Left lung (tissue), 10 donors: ENCODE data around the gene CACYBP. TPM values are rescaled to one million over a fixed set of nuclear protein-coding genes. Genes with fewer than 3 reads are reported as not detected.

Experiments used
- ATAC-seq: fragments of 200-7000 bp; cut with Tn5 transposase; one replicate; pipeline ENCODE4 v1.9.1; 2020; ENCODE audit warnings: moderate library complexity
- DNase-seq, 4 donors: peaks; one replicate each; pipeline ENCODE4 v3.0.0-alpha.2; 2013 to 2020
- H3K27ac ChIP-seq, 2 donors: fragments of 200-600 bp; sonication (generic) in 1 of 2; one replicate each; pipeline versions ENCODE4 v1.5.0 to v1.8.0; 2020 to 2021
- H3K27me3 ChIP-seq, 2 donors: fragments of 200-600 bp; sonication (generic) in 1 of 2; one replicate each; pipeline versions ENCODE4 v1.5.0 to v1.8.0; 2020 to 2021
- H3K36me3 ChIP-seq, 2 donors: fragments of 200-600 bp; sonication (generic) in 1 of 2; one replicate each; pipeline versions ENCODE4 v1.5.0 to v1.8.0; 2020 to 2021
- H3K4me1 ChIP-seq, 2 donors: fragments of 200-600 bp; one replicate each; pipeline ENCODE4 v1.8.0; 2021
- H3K4me3 ChIP-seq, 2 donors: fragments of 200-600 bp; sonication (generic) in 1 of 2; one replicate each; pipeline versions ENCODE4 v1.5.0 to v1.8.0; 2020 to 2021; ENCODE audit warnings: mild to moderate bottlenecking in 1 of 2
- H3K9me3 ChIP-seq, 2 donors: fragments of 200-600 bp; sonication (generic) in 1 of 2; one replicate each; pipeline versions ENCODE4 v1.5.0 to v1.8.0; 2020 to 2021
- intact Hi-C, 2 donors: fragments of 100-400 bp; cut with DNase I; formaldehyde crosslinking; loops; one replicate each; pipeline versions ENCODE4 v1.11.2 to v1.14.2; 2022
- polyA plus RNA-seq, 6 donors: library from polyadenylated mRNA; unstranded; fragments of 120-200 nt; gene quantifications; one replicate each; pipeline ENCODE4 v1.2.1, GENCODE V29; 2013; ENCODE audit not compliant: insufficient read length in 6 of 6
- total RNA-seq, 2 donors: library from RNA; stranded (reverse); fragmentation: NEBNext Ultra II Directional; extraction: Animal tissue kit (Norgen Biotek cat#: 25700); gene quantifications; one replicate each; pipeline ENCODE4 v1.2.1, GENCODE V29; 2021
- TF ChIP-seq, protein P1 (sequence below), 2 donors: fragments of 200-600 bp; sonication (generic) in 1 of 2; IDR thresholded peaks; one replicate each; pipeline versions ENCODE4 v1.5.0 to v1.8.0; 2021; ENCODE audit warnings: antibody characterized with exemption in 2 of 2
- donor health status: DM: no; HTN: yes; CAD: no.
- donor health status: DM: no; HTN: no; CAD: no.

The CACYBP gene
- total and polyA plus RNA-seq, 8 donors, result 69.4 to 136 (median 124) TPM

GRCh38 chr1:175035865-175036264 lies 36.1 kb downstream of the CACYBP start:
- Histone ChIP-seq H3K27me3 (no peaks in the 10 kb centered on the region), H3K36me3 (no peaks in the 10 kb centered on the region), H3K9me3 (no peaks in the 10 kb centered on the region), H3K27ac (no peak overlapping the region), H3K4me3 (no peak overlapping the region), H3K4me1 (no peaks in the 10 kb centered on the region)
- DNase-seq, result no peak
- TF ChIP-seq, protein P1, sequence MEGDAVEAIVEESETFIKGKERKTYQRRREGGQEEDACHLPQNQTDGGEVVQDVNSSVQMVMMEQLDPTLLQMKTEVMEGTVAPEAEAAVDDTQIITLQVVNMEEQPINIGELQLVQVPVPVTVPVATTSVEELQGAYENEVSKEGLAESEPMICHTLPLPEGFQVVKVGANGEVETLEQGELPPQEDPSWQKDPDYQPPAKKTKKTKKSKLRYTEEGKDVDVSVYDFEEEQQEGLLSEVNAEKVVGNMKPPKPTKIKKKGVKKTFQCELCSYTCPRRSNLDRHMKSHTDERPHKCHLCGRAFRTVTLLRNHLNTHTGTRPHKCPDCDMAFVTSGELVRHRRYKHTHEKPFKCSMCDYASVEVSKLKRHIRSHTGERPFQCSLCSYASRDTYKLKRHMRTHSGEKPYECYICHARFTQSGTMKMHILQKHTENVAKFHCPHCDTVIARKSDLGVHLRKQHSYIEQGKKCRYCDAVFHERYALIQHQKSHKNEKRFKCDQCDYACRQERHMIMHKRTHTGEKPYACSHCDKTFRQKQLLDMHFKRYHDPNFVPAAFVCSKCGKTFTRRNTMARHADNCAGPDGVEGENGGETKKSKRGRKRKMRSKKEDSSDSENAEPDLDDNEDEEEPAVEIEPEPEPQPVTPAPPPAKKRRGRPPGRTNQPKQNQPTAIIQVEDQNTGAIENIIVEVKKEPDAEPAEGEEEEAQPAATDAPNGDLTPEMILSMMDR (IDR thresholded peaks at IDR 0.05), result no peak
- intact Hi-C loops, result no loop called here
- ATAC-seq, result no peak

DNA sequence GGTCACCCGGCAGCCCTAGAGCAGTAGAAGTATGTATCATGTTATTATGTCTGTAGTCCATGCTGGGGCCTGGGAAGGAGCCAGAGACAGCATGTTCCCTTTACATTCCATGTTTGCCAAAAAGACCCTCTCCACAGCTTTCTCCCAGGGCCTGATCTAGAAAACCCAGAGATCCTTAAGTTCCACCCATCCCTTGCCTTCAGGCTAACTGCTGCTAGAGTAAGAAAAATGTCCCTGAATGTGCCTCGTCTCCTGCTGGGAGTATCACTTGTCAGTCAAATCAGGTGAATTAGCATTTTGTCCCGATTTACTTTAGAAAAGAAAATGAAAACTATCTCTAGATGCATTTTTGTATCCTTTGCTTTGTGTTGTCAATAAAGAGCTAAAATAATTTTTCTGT lies 36.7 kb downstream of the CACYBP start:
- Histone ChIP-seq H3K4me3 (no peak overlapping the region), H3K4me1 (no peaks in the 10 kb centered on the region), H3K27ac (no peak overlapping the region), H3K27me3 (no peaks in the 10 kb centered on the region), H3K9me3 (no peaks in the 10 kb centered on the region), H3K36me3 (no peaks in the 10 kb centered on the region)
- no peak for ATAC-seq
- DNase-seq, result no peak
- TF ChIP-seq, protein P1 (IDR thresholded peaks at IDR 0.05), result no peak
- intact Hi-C loops, result no loop called here

GRCh38 chr1:175037416-175037815 lies 37.7 kb downstream of the CACYBP start:
- intact Hi-C loops, result no loop called here
- Histone ChIP-seq H3K36me3 (no peaks in the 10 kb centered on the region), H3K4me3 (no peak overlapping the region), H3K4me1 (no peaks in the 10 kb centered on the region), H3K27ac (no peak overlapping the region), H3K9me3 (no peaks in the 10 kb centered on the region), H3K27me3 (no peaks in the 10 kb centered on the region)
- no peak for DNase-seq
- TF ChIP-seq, protein P1 (IDR thresholded peaks at IDR 0.05), result no peak
- no peak for ATAC-seq

- DNase-seq, result no peak
- no peak overlapping the region for H3K27ac ChIP-seq
- no peaks in the 10 kb centered on the region for H3K27me3 ChIP-seq
- H3K4me1 ChIP-seq, result no peaks in the 10 kb centered on the region
- TF ChIP-seq, protein P1 (IDR thresholded peaks at IDR 0.05), result no peak
- ATAC-seq, result no peak
- intact Hi-C loops, result no loop called here
- H3K4me3 ChIP-seq, result no peak overlapping the region
- no peaks in the 10 kb centered on the region for H3K9me3 ChIP-seq
- no peaks in the 10 kb centered on the region for H3K36me3 ChIP-seq
These were observed 40.7 kb downstream of the CACYBP start for GRCh38 chr1:175040324-175040879.

DNA sequence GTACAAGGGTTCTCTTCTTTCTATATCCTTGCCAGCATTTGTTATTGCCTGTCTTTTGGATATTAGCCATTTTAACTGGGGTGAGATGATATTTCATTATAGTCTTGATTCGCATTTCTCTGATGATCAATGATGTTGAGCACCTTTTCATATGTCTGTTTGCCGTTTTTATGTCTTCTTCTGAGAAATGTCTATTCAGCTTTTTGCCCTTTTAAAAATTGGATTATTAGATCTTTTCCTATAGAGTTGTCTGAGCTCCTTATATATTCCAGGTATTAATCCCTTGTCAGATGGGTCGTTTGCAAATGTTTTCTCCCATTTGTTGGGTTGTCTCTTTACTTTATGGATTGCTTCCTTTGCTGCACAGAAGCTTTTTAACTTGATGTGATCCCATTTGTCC lies 42.9 kb downstream of the CACYBP start:
- Histone ChIP-seq H3K27me3 (no peaks in the 10 kb centered on the region), H3K36me3 (no peaks in the 10 kb centered on the region), H3K4me3 (no peak overlapping the region), H3K27ac (no peak overlapping the region), H3K4me1 (no peaks in the 10 kb centered on the region), H3K9me3 (no peaks in the 10 kb centered on the region)
- intact Hi-C loops, result no loop called here
- DNase-seq (no peak), ATAC-seq (no peak)
- TF ChIP-seq, protein P1 (IDR thresholded peaks at IDR 0.05), result no peak
